ENCODE measurements around the gene GATD1. TPM values are rescaled to one million over a fixed set of nuclear protein-coding genes. Genes with fewer than 3 reads are reported as not detected.
A peak's percentile ranks its signal among the peaks of the same experiment; 100 is the strongest.

Gene GATD1
- total and polyA plus RNA-seq, 9 of the 15 experiments (the other 6 are each of a cell fraction or from before 2014, with no cell fraction given) = 2.8 to 144 (median 36.9) TPM

DNA sequence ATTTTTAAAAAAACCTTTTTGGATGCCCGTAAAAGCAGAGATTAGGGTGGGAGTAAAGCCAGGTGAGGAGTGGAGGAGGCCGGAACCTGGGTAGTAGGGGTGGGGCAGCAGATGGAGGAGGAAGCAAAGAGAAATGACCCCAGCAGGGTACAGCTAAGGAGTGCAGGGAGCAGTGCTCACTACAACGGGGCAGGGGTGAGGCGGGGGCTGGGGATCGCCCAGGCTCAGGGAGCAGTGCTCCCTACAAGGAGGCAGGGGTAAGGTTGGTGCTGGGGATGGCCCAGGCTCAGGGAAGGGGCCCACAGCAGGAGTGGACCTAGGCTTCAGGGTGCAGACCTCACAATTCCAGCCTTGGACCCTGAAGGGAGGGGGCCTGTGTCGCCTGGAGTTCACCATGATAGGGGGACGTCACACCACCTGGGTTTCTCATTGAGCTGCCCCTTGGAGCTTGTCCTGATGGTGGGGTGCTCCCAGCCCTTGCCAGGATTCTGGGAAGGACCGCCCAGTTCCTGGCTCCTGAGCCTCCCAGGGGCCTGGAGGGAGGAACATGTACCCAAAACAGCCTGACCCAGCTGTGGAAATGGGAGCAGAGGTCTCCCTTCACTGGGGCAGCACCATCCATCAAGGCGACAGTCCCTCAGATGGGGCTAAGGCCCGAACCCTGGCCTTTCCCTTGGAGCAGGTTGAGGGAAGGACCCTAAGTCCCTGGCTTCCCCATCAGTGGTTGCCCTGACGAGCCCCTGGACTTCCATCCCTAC is 38.6 kb upstream of the GATD1 start:
- no peak for DNase-seq (ENCODE audit: extremely low read depth in 1 of 4, low spot score in 3 of 4)
- in situ Hi-C loops (cut with MboI) (no loop called here), intact Hi-C loops (cut with micrococcal nuclease) (no loop called here)
- ChIA-PET CTCF (ENCODE audit: low intra/inter-chr PET ratio) (no interaction called here), POLR2A (interaction anchor here (0.8 to 5.2 kb wide), 6 partner anchors 9 to 26 kb away, joined by 3 to 36 read pairs (median 6); partner anchors contain the start of genes CEND1, POLR2L and TSPAN4)
- H3K4me2 ChIP-seq (ENCODE audit: insufficient read depth, low read length) = no peak overlapping the region
- H2AFZ ChIP-seq (ENCODE audit: low read depth, low read length) = no peak overlapping the region
- peaks cover 25% of the 10 kb centered on the region for H4K20me1 ChIP-seq (replicated peaks; ENCODE audit: control insufficient read depth, insufficient read depth, low read length)
- no TSS peak for BruUV-seq (replicated peaks)
- H3K27me3 ChIP-seq (ENCODE audit: control insufficient read depth in 2 of 2, insufficient read depth in 2 of 2, low read length in 2 of 2) = no peaks in the 10 kb centered on the region
- H3K4me3 ChIP-seq = no peak overlapping the region
- peaks cover 43% of the 10 kb centered on the region for H3K79me2 ChIP-seq (ENCODE audit: control insufficient read depth, insufficient read depth, low read length)
- peaks cover 6% of the 10 kb centered on the region for H3K9me1 ChIP-seq (ENCODE audit: control insufficient read depth, insufficient read depth, low read length)
- peak overlapping the region in 1 of 2 experiments; percentile 22; a peak in 1 of 4 replicates for H3K9ac ChIP-seq (ENCODE audit: insufficient read depth in 1 of 2, low read depth in 2 of 2, low read length in 2 of 2)
- H3K4me1 ChIP-seq (replicated peaks in 1 of 2; ENCODE audit: control insufficient read depth in 2 of 2, insufficient read depth in 2 of 2, low read length in 2 of 2) = peaks cover 25 to 64% of the 10 kb centered on the region in 2 experiments; a peak in 4 of 5 replicates
- ATAC-seq = no peak
- FAIRE-seq = no peak
- peaks cover 39% of the 10 kb centered on the region for H3K36me3 ChIP-seq (ENCODE audit: control insufficient read depth, insufficient read depth, low read length)
- no peak overlapping the region; the same call in 2 of the 3 replicates for H3K27ac ChIP-seq (ENCODE audit: extremely low read depth, low read depth, low read length)
- no peaks in the 10 kb centered on the region for H3K9me3 ChIP-seq (replicated peaks; ENCODE audit: control insufficient read depth, insufficient read depth, low read depth, low read length)
- 69% methylated on average over 9 of the region's 11 CpGs for WGBS (ENCODE audit: insufficient coverage, low coverage, missing lambda C conversion rate)
- TF ChIP-seq POLR2G (IDR thresholded peaks at IDR 0.05; ENCODE audit: low read depth, low read length) (0 out of 2 replicates have a peak, but pooled peaks have one; percentile 28), PCBP1 (IDR thresholded peaks at IDR 0.05; ENCODE audit: low read depth, low read length, poor library complexity, severe bottlenecking) (no peak), MED1 (CRISPR knock-in tag; IDR thresholded peaks at IDR 0.05; ENCODE audit: borderline replicate concordance) (no peak), POLR2A (conservative IDR thresholded peaks at IDR 0.05) (0 out of 2 replicates have a peak, but pooled peaks have one; percentile 23), MEIS2 (IDR thresholded peaks at IDR 0.05; ENCODE audit: partially characterized antibody) (peak; percentile 30), STAT5B (CRISPR knock-in tag; IDR thresholded peaks at IDR 0.05) (no peak), LCOR (CRISPR knock-in tag; IDR thresholded peaks at IDR 0.05) (no peak), RBFOX2 (IDR thresholded peaks at IDR 0.05; ENCODE audit: low read depth, low read length) (peak; percentile 41; the same call in 1 of the 2 replicates), FOXJ3 (CRISPR knock-in tag; IDR thresholded peaks at IDR 0.05) (no peak), YY1 (IDR thresholded peaks at IDR 0.05; ENCODE audit: borderline replicate concordance in 1 of 3, control insufficient read depth in 1 of 3, extremely low read depth in 1 of 3, insufficient read depth in 3 of 3, insufficient read length in 1 of 3, insufficient replicate concordance in 2 of 3, low read depth in 1 of 3, low read length in 2 of 3) (no peak), GABPB2 (CRISPR knock-in tag; conservative IDR thresholded peaks at IDR 0.05) (no peak)
- TF ChIP-seq, protein P1, sequence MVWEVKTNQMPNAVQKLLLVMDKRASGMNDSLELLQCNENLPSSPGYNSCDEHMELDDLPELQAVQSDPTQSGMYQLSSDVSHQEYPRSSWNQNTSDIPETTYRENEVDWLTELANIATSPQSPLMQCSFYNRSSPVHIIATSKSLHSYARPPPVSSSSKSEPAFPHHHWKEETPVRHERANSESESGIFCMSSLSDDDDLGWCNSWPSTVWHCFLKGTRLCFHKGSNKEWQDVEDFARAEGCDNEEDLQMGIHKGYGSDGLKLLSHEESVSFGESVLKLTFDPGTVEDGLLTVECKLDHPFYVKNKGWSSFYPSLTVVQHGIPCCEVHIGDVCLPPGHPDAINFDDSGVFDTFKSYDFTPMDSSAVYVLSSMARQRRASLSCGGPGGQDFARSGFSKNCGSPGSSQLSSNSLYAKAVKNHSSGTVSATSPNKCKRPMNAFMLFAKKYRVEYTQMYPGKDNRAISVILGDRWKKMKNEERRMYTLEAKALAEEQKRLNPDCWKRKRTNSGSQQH (CRISPR knock-in tag; IDR thresholded peaks at IDR 0.05) = no peak
- TF ChIP-seq, protein P2, sequence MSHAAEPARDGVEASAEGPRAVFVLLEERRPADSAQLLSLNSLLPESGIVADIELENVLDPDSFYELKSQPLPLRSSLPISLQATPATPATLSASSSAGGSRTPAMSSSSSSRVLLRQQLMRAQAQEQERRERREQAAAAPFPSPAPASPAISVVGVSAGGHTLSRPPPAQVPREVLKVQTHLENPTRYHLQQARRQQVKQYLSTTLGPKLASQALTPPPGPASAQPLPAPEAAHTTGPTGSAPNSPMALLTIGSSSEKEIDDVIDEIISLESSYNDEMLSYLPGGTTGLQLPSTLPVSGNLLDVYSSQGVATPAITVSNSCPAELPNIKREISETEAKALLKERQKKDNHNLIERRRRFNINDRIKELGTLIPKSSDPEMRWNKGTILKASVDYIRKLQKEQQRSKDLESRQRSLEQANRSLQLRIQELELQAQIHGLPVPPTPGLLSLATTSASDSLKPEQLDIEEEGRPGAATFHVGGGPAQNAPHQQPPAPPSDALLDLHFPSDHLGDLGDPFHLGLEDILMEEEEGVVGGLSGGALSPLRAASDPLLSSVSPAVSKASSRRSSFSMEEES (CRISPR knock-in tag; IDR thresholded peaks at IDR 0.05) = no peak
- TF ChIP-seq, protein P3, sequence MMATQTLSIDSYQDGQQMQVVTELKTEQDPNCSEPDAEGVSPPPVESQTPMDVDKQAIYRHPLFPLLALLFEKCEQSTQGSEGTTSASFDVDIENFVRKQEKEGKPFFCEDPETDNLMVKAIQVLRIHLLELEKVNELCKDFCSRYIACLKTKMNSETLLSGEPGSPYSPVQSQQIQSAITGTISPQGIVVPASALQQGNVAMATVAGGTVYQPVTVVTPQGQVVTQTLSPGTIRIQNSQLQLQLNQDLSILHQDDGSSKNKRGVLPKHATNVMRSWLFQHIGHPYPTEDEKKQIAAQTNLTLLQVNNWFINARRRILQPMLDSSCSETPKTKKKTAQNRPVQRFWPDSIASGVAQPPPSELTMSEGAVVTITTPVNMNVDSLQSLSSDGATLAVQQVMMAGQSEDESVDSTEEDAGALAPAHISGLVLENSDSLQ (IDR thresholded peaks at IDR 0.05) = peak; percentile 35; the same call in 1 of the 2 replicates
- TF ChIP-seq, protein P4, sequence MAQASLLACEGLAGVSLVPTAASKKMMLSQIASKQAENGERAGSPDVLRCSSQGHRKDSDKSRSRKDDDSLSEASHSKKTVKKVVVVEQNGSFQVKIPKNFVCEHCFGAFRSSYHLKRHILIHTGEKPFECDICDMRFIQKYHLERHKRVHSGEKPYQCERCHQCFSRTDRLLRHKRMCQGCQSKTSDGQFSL (CRISPR knock-in tag; IDR thresholded peaks at IDR 0.05) = no peak
- TF ChIP-seq, protein P4 (tag; IDR thresholded peaks at IDR 0.05) = no peak

All from K562 (cell line).